HepG2 (cell line): ENCODE measurements around the gene MRPL20. TPM values are rescaled to one million over a fixed set of nuclear protein-coding genes. Genes with fewer than 3 reads are reported as not detected.
A peak's percentile ranks its signal among the peaks of the same experiment; 100 is the strongest.

Experiments
- AGO1 ChIP-seq: fragments of 200-400 bp; formaldehyde crosslinking; IDR thresholded peaks from 2 replicates; pipeline ENCODE4 v1.6.1; 2017; ENCODE audit warnings: mild to moderate bottlenecking, low read depth, low read length, moderate library complexity; ENCODE audit not compliant: poor library complexity, severe bottlenecking
- CHD2 ChIP-seq: IDR thresholded peaks from 2 replicates; pipeline ENCODE4 v1.6.1; 2011; ENCODE audit warnings: low read depth, low read length, improper control_type of control experiment
- ERF ChIP-seq: IDR thresholded peaks from 2 replicates; pipeline ENCODE4 v1.6.1; 2018; ENCODE audit warnings: missing biosample characterization, missing genetic modification reagents
- JUND ChIP-seq: sonication (generic); formaldehyde crosslinking; IDR thresholded peaks from 2 replicates; pipeline ENCODE4 v1.8.0; 2022; ENCODE audit warnings: mild to moderate bottlenecking, missing genetic modification reagents
- KMT2A ChIP-seq: sonication (generic); formaldehyde crosslinking; IDR thresholded peaks from 2 replicates; pipeline ENCODE4 v1.4.0; 2020; ENCODE audit warnings: missing genetic modification reagents
- MED1 ChIP-seq: sonication (generic); formaldehyde crosslinking; IDR thresholded peaks from 2 replicates; pipeline ENCODE4 v1.4.0; 2020; ENCODE audit warnings: missing genetic modification reagents
- MEIS2 ChIP-seq: sonication (generic); formaldehyde crosslinking; IDR thresholded peaks from 2 replicates; pipeline ENCODE4 v1.9.0; 2021; ENCODE audit warnings: mild to moderate bottlenecking, missing genetic modification reagents
- SRY ChIP-seq: sonication (generic); formaldehyde crosslinking; IDR thresholded peaks from 2 replicates; pipeline ENCODE4 v1.8.0; 2022; ENCODE audit warnings: mild to moderate bottlenecking, missing genetic modification reagents
- SSRP1 ChIP-seq: IDR thresholded peaks from 2 replicates; pipeline ENCODE4 v1.6.1; 2016; ENCODE audit warnings: control low read depth
- TBX2 ChIP-seq: sonication (generic); formaldehyde crosslinking; IDR thresholded peaks from 2 replicates; pipeline ENCODE4 v1.5.0; 2020; ENCODE audit warnings: missing genetic modification reagents, mild to moderate bottlenecking, borderline replicate concordance
- TCF7 ChIP-seq: sonication (generic); IDR thresholded peaks from 2 replicates; pipeline ENCODE4 v1.6.1; 2016; ENCODE audit warnings: antibody characterized with exemption, low read depth
- TMF1 ChIP-seq: sonication (generic); formaldehyde crosslinking; IDR thresholded peaks from 2 replicates; pipeline ENCODE4 v1.8.1; 2022; ENCODE audit warnings: low read depth, missing genetic modification reagents
- XBP1 ChIP-seq: sonication (generic); formaldehyde crosslinking; IDR thresholded peaks from 2 replicates; pipeline ENCODE4 v1.5.0; 2020; ENCODE audit warnings: missing genetic modification reagents
- ZBTB44 ChIP-seq: sonication (generic); formaldehyde crosslinking; IDR thresholded peaks from 2 replicates; pipeline ENCODE4 v1.4.0; 2020; ENCODE audit warnings: missing genetic modification reagents
- ZNF430 ChIP-seq: sonication (generic); formaldehyde crosslinking; IDR thresholded peaks from 2 replicates; pipeline ENCODE4 v1.9.0; 2021; ENCODE audit warnings: mild to moderate bottlenecking, missing genetic modification reagents
- ZNF790 ChIP-seq: sonication (generic); formaldehyde crosslinking; IDR thresholded peaks from 2 replicates; pipeline ENCODE4 v1.8.0; 2022; ENCODE audit warnings: missing genetic modification reagents, mild to moderate bottlenecking, borderline replicate concordance
- polyA plus RNA-seq, 8 experiments: library from polyadenylated mRNA; depleted of rRNA in 3 of 8; stranded (reverse) in 7 of 8; unstranded in 1 of 8; fragments of >200 nt; fragmentation: Illumina TruSeq in 4 of 8; extraction: Trizol in 4 of 8; gene quantifications; 2 replicates each; pipeline versions ENCODE4 v1.2.1 to v1.2.3, GENCODE V29; 2011 to 2016; ENCODE audit warnings: low read depth in 4 of 8, missing spikeins in 1 of 8, mixed read lengths in 1 of 8; ENCODE audit not compliant: insufficient read depth in 1 of 8
- total RNA-seq, 5 experiments: library from RNA; depleted of rRNA; stranded (reverse); fragments of >200 nt; fragmentation: Illumina TruSeq; extraction: Trizol; gene quantifications; 2 replicates each; pipeline ENCODE4 v1.2.3, GENCODE V29; 2016; ENCODE audit warnings: low read depth in 1 of 5
- TF ChIP-seq, protein P1 (sequence below): sonication (generic); formaldehyde crosslinking; IDR thresholded peaks from 2 replicates; pipeline ENCODE4 v1.5.1; 2020; ENCODE audit warnings: missing genetic modification reagents, mild to moderate bottlenecking, borderline replicate concordance
- TF ChIP-seq, protein P2 (sequence below): IDR thresholded peaks from 2 replicates; pipeline ENCODE4 v1.6.1; 2012; ENCODE audit warnings: low read depth, low read length, improper control_type of control experiment
- TF ChIP-seq, protein P3 (sequence below): sonication (generic); formaldehyde crosslinking; IDR thresholded peaks from 2 replicates; pipeline ENCODE4 v1.4.0; 2020; ENCODE audit warnings: missing genetic modification reagents

MRPL20 gene
- total and polyA plus RNA-seq, 2 of the 13 experiments (the other 11 are each of a cell fraction or from before 2014, with no cell fraction given) = 59.2 to 127 TPM

DNA sequence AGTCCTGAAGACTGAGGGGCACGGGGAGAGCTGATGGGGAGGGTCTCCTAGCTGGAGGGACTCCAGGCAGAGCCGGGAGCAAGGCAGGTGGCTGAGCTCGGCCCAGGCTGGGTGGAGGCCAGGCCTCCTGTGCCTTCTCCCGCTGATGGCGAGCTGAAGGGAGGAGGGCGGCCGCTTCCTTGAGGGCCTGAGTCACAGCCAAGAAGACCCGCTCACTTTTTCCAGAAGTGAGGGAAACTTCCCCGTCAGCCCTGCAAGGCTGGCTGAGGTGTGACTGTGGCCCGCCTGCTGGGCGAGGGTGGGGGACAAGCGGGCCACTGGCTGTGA, 26.7 kb upstream of the MRPL20 start (continued):
- TF ChIP-seq ZNF790 (0 out of 2 replicates have a peak, but pooled peaks have one; percentile 44), SSRP1 (no peak), AGO1 (no peak), MED1 (CRISPR knock-in tag) (no peak), TMF1 (CRISPR knock-in tag) (no peak), ERF (CRISPR knock-in tag) (no peak), ZNF430 (peak; percentile 20; the same call in 1 of the 2 replicates), TBX2 (CRISPR knock-in tag) (no peak), MEIS2 (CRISPR knock-in tag) (0 out of 2 replicates have a peak, but pooled peaks have one; percentile 14), JUND (CRISPR knock-in tag) (no peak), XBP1 (CRISPR knock-in tag) (no peak), ZBTB44 (CRISPR knock-in tag) (no peak), TCF7 (no peak), KMT2A (CRISPR knock-in tag) (no peak), SRY (CRISPR knock-in tag) (no peak), CHD2 (no peak)
- TF ChIP-seq, protein P1, sequence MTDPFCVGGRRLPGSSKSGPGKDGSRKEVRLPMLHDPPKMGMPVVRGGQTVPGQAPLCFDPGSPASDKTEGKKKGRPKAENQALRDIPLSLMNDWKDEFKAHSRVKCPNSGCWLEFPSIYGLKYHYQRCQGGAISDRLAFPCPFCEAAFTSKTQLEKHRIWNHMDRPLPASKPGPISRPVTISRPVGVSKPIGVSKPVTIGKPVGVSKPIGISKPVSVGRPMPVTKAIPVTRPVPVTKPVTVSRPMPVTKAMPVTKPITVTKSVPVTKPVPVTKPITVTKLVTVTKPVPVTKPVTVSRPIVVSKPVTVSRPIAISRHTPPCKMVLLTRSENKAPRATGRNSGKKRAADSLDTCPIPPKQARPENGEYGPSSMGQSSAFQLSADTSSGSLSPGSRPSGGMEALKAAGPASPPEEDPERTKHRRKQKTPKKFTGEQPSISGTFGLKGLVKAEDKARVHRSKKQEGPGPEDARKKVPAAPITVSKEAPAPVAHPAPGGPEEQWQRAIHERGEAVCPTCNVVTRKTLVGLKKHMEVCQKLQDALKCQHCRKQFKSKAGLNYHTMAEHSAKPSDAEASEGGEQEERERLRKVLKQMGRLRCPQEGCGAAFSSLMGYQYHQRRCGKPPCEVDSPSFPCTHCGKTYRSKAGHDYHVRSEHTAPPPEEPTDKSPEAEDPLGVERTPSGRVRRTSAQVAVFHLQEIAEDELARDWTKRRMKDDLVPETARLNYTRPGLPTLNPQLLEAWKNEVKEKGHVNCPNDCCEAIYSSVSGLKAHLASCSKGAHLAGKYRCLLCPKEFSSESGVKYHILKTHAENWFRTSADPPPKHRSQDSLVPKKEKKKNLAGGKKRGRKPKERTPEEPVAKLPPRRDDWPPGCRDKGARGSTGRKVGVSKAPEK (CRISPR knock-in tag) = 0 out of 2 replicates have a peak, but pooled peaks have one; percentile 15
- TF ChIP-seq, protein P2, sequence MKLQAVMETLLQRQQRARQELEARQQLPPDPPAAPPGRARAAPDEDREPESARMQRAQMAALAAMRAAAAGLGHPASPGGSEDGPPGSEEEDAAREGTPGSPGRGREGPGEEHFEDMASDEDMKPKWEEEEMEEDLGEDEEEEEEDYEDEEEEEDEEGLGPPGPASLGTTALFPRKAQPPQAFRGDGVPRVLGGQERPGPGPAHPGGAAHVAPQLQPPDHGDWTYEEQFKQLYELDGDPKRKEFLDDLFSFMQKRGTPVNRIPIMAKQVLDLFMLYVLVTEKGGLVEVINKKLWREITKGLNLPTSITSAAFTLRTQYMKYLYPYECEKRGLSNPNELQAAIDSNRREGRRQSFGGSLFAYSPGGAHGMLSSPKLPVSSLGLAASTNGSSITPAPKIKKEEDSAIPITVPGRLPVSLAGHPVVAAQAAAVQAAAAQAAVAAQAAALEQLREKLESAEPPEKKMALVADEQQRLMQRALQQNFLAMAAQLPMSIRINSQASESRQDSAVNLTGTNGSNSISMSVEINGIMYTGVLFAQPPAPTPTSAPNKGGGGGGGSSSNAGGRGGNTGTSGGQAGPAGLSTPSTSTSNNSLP = no peak
- TF ChIP-seq, protein P3, sequence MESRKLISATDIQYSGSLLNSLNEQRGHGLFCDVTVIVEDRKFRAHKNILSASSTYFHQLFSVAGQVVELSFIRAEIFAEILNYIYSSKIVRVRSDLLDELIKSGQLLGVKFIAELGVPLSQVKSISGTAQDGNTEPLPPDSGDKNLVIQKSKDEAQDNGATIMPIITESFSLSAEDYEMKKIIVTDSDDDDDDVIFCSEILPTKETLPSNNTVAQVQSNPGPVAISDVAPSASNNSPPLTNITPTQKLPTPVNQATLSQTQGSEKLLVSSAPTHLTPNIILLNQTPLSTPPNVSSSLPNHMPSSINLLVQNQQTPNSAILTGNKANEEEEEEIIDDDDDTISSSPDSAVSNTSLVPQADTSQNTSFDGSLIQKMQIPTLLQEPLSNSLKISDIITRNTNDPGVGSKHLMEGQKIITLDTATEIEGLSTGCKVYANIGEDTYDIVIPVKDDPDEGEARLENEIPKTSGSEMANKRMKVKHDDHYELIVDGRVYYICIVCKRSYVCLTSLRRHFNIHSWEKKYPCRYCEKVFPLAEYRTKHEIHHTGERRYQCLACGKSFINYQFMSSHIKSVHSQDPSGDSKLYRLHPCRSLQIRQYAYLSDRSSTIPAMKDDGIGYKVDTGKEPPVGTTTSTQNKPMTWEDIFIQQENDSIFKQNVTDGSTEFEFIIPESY = no peak
